Muscle of back (tissue), 11 donors: ENCODE results near the gene PSMB3. TPM values are rescaled to one million over a fixed set of nuclear protein-coding genes. Genes with fewer than 3 reads are reported as not detected.

Experiments
- DNase-seq, 3 donors: peaks; one replicate each; pipeline versions ENCODE4 v3.0.0 to v3.0.0-alpha.2; 2013
- polyA plus RNA-seq, 10 donors: library from polyadenylated mRNA; unstranded; fragments of 120-200 nt; gene quantifications; one replicate each; pipeline ENCODE4 v1.2.1, GENCODE V29; 2013; ENCODE audit not compliant: insufficient read length in 10 of 10

The PSMB3 gene
- polyA plus RNA-seq, 10 donors, result 61.0 to 83.2 (median 76.3) TPM

GRCh38 chr17:38732376-38733281 is 19.9 kb upstream of the PSMB3 start:
- no peak for DNase-seq

GRCh38 chr17:38733282-38733981 is 19.1 kb upstream of the PSMB3 start:
- DNase-seq, result no peak

GRCh38 chr17:38733982-38734973 is 18.3 kb upstream of the PSMB3 start:
- no peak for DNase-seq

GRCh38 chr17:38735161-38735997 is 17.2 kb upstream of the PSMB3 start:
- DNase-seq, result peak in 2 of 3 donors; percentile 58 to 73

- DNase-seq, result no peak
Measured at GRCh38 chr17:38738007-38738662, 14.4 kb upstream of the PSMB3 start.

- no peak for DNase-seq
Measured at GRCh38 chr17:38738686-38739085, 13.9 kb upstream of the PSMB3 start.

- DNase-seq, result no peak
Measured at GRCh38 chr17:38739305-38739704, 13.2 kb upstream of the PSMB3 start.

- DNase-seq, result no peak
Measured at GRCh38 chr17:38740044-38740443, 12.5 kb upstream of the PSMB3 start.

- no peak for DNase-seq
Measured at GRCh38 chr17:38740806-38741205, 11.7 kb upstream of the PSMB3 start.

GRCh38 chr17:38741461-38741860 is 11.1 kb upstream of the PSMB3 start:
- DNase-seq, result peak in 2 of 3 donors; percentile 66 to 85

- DNase-seq, result peak in 1 of 3 donors; percentile 86
Measured at GRCh38 chr17:38741921-38742410, 10.6 kb upstream of the PSMB3 start.

GRCh38 chr17:38742411-38743308 is 9.9 kb upstream of the PSMB3 start:
- DNase-seq, result peak; percentile 94 to 98 (median 94)

GRCh38 chr17:38743556-38744171 is 8.9 kb upstream of the PSMB3 start:
- no peak for DNase-seq

GRCh38 chr17:38745545-38745944 is 7.0 kb upstream of the PSMB3 start:
- DNase-seq, result peak in 1 of 3 donors; percentile 18

- DNase-seq, result peak in 1 of 3 donors; percentile 58
Measured at GRCh38 chr17:38746004-38746848, 6.3 kb upstream of the PSMB3 start.

GRCh38 chr17:38746849-38747462 is 5.6 kb upstream of the PSMB3 start:
- peak in 1 of 3 donors; percentile 46 for DNase-seq
